CD4-positive, CD25-positive, alpha-beta regulatory T cell (primary cell): Measurements from ENCODE around the gene SMCO4. TPM values are rescaled to one million over a fixed set of nuclear protein-coding genes. Genes with fewer than 3 reads are reported as not detected.

Experiments used
- ATAC-seq, 2 donors: fragments of 150-1000 bp; cut with Tn5 transposase; one replicate each; pipeline ENCODE4 v1.10.0; 2021; ENCODE audit warnings: low read depth in 2 of 2, moderate number of reproducible peaks in 2 of 2, moderate library complexity in 1 of 2
- DNase-seq, 3 donors: peaks; one replicate each; pipeline versions ENCODE4 v3.0.0 to v3.0.0-alpha.2; 2012 to 2022; ENCODE audit warnings: mixed read lengths in 1 of 3
- H3K27ac ChIP-seq: one replicate; pipeline ENCODE4 v1.7.0; 2013; ENCODE audit warnings: mild to moderate bottlenecking, low read length; ENCODE audit not compliant: insufficient read depth, poor library complexity, severe bottlenecking
- H3K27me3 ChIP-seq: one replicate; pipeline ENCODE4 v1.7.0; 2013; ENCODE audit warnings: low read length; ENCODE audit not compliant: control insufficient read depth, insufficient read depth
- H3K36me3 ChIP-seq: one replicate; pipeline ENCODE4 v1.7.0; 2013; ENCODE audit warnings: mild to moderate bottlenecking, low read length, moderate library complexity; ENCODE audit not compliant: control insufficient read depth, insufficient read depth
- H3K4me1 ChIP-seq: 2 replicates; pipeline ENCODE4 v1.7.0; 2013; ENCODE audit warnings: mild to moderate bottlenecking, low read length; ENCODE audit not compliant: insufficient read depth, control insufficient read depth, poor library complexity, severe bottlenecking
- H3K4me3 ChIP-seq: one replicate; pipeline ENCODE4 v1.7.0; 2013; ENCODE audit warnings: low read depth, mild to moderate bottlenecking, low read length, moderate library complexity
- H3K9me3 ChIP-seq, 2 experiments: 1 replicate in 1 of 2; 2 replicates in 1 of 2; pipeline ENCODE4 v1.7.0; 2013; ENCODE audit warnings: low read length in 2 of 2, mild to moderate bottlenecking in 1 of 2, moderate library complexity in 1 of 2; ENCODE audit not compliant: control insufficient read depth in 2 of 2
- H3K27ac Mint-ChIP-seq, 3 donors: one replicate each; pipeline ENCODE4 v1.8.0; 2020 to 2022; ENCODE audit warnings: mild to moderate bottlenecking in 3 of 3, mixed read lengths in 3 of 3, moderate library complexity in 2 of 3
- H3K27me3 Mint-ChIP-seq: one replicate; pipeline ENCODE4 v1.8.0; 2022; ENCODE audit warnings: mild to moderate bottlenecking, mixed read lengths
- H3K36me3 Mint-ChIP-seq: one replicate; pipeline ENCODE4 v1.8.0; 2020; ENCODE audit warnings: mixed read lengths
- H3K4me1 Mint-ChIP-seq, 4 donors: one replicate each; pipeline ENCODE4 v1.8.0; 2020 to 2022; ENCODE audit warnings: mixed read lengths in 4 of 4, mild to moderate bottlenecking in 1 of 4
- H3K4me3 Mint-ChIP-seq, 4 donors: one replicate each; pipeline ENCODE4 v1.8.0; 2020 to 2022; ENCODE audit warnings: mild to moderate bottlenecking in 4 of 4, mixed read lengths in 4 of 4, moderate library complexity in 3 of 4
- H3K9me3 Mint-ChIP-seq, 7 donors: one replicate each; pipeline ENCODE4 v1.8.0; 2020 to 2022; ENCODE audit warnings: mixed read lengths in 7 of 7, mild to moderate bottlenecking in 3 of 7, moderate library complexity in 2 of 7
- polyA plus RNA-seq, 4 donors: library from polyadenylated mRNA; unstranded; fragments of 300-500 nt; fragmentation: Illumina TruSeq; gene quantifications; one replicate each; pipeline ENCODE4 v1.2.3, GENCODE V29; 2021
- total RNA-seq: library from RNA; stranded (reverse); gene quantifications from one replicate; pipeline ENCODE4 v1.2.3, GENCODE V29; 2022

Gene SMCO4
- total and polyA plus RNA-seq, 5 donors from 2014 or later = 4.8 to 12.8 (median 5.0) TPM

DNA sequence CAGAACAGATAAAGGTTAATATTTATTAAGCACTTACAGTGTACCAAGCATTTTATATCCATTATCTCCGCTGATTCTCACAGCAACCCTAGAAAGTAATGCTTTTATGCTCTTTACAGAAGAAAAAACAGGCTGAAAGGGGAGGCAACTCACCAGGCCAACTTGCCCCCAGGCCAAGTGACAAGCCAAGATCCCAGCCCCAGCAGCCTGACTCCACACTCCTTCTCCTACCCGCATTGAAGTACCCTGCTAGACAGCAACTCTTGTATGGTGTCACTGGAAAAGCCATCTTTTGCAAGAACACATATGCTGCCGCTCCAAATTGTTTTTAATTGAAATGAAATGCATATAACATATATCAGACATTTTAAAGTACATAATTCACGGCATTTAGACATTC lies 25.6 kb downstream of the SMCO4 start:
- Mint-ChIP-seq H3K27me3 (peaks cover 5% of the 10 kb centered on the region), H3K4me1 (peaks cover 0 to 10% (median 0%) of the 10 kb centered on the region in 4 donors)
- ATAC-seq = no peak

DNA sequence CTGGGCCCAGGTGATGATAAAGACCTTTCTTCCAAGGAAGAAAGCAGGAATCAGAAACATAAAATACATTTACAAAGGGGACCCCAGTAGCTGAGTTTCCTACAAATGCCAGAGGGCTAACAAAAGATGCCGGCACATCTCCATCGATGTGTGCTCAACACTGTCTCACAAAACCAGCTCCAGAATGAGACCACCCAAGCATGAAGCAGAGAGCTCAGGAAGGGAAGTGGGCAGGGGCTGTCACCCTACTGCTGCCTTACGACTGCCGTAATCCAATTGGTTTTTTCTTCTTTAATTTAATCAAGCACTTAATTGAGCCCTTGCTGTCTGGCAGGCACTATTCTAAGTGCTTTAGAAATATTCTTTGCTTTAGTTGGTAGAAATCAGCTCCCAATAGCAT lies 26.1 kb downstream of the SMCO4 start:
- DNase-seq = no peak
- H3K36me3 Mint-ChIP-seq = no peaks in the 10 kb centered on the region
- Histone ChIP-seq H3K27ac (no peak overlapping the region), H3K27me3 (no peaks in the 10 kb centered on the region), H3K9me3 (no peaks in the 10 kb centered on the region), H3K4me1 (no peaks in the 10 kb centered on the region), H3K4me3 (no peak overlapping the region), H3K36me3 (no peaks in the 10 kb centered on the region)
- no peaks in the 10 kb centered on the region for H3K9me3 Mint-ChIP-seq
- H3K27me3 Mint-ChIP-seq = peaks cover 5% of the 10 kb centered on the region
- no peak overlapping the region for H3K27ac Mint-ChIP-seq
- no peak for ATAC-seq
- peaks cover 0 to 12% (median 0%) of the 10 kb centered on the region in 4 donors for H3K4me1 Mint-ChIP-seq
- no peak overlapping the region for H3K4me3 Mint-ChIP-seq

More for the DNA sequence above, 25.6 kb downstream of the SMCO4 start:
- Mint-ChIP-seq H3K4me3 (no peak overlapping the region), H3K27ac (no peak overlapping the region), H3K9me3 (no peaks in the 10 kb centered on the region), H3K36me3 (no peaks in the 10 kb centered on the region)
- Histone ChIP-seq H3K4me3 (no peak overlapping the region), H3K36me3 (no peaks in the 10 kb centered on the region), H3K4me1 (no peaks in the 10 kb centered on the region), H3K9me3 (no peaks in the 10 kb centered on the region), H3K27me3 (no peaks in the 10 kb centered on the region), H3K27ac (no peak overlapping the region)
- no peak for DNase-seq

DNA sequence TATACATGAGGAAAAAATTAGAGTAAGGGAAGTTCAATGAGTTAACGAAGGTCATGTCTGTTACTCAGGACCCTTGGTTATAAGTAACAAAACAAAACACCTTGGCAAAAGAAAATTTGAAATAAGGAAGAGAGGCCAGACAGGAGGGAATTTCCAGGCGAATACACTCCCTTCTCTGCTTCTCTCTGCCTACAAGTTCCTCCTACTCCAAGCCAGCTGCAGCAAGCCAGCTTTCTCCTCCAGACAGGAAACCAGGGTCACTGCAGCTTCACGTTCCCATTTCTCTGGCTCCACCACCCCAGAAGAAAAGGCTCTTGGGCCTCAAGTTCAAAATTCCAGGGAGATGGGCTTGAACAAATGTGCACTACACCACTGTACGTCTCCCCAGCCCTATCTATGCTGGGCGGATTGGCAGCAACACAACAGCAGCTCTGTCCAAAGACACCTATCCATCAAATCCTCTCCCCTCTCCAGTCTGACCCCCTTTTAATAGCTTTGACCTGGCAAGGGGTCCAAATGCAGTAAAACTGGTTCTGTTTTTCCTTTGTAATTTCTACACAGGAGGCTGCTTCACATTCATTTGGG lies 27.7 kb downstream of the SMCO4 start:
- Histone ChIP-seq H3K4me1 (no peaks in the 10 kb centered on the region), H3K9me3 (no peaks in the 10 kb centered on the region), H3K4me3 (no peak overlapping the region), H3K27ac (no peak overlapping the region), H3K36me3 (no peaks in the 10 kb centered on the region), H3K27me3 (no peaks in the 10 kb centered on the region)
- H3K4me1 Mint-ChIP-seq = peaks cover 0 to 7% (median 0%) of the 10 kb centered on the region in 4 donors
- DNase-seq (no peak), ATAC-seq (no peak)
- peaks cover 5% of the 10 kb centered on the region for H3K27me3 Mint-ChIP-seq
- H3K36me3 Mint-ChIP-seq = no peaks in the 10 kb centered on the region
- H3K9me3 Mint-ChIP-seq = no peaks in the 10 kb centered on the region
- H3K4me3 Mint-ChIP-seq = no peak overlapping the region
- H3K27ac Mint-ChIP-seq = no peak overlapping the region

DNA sequence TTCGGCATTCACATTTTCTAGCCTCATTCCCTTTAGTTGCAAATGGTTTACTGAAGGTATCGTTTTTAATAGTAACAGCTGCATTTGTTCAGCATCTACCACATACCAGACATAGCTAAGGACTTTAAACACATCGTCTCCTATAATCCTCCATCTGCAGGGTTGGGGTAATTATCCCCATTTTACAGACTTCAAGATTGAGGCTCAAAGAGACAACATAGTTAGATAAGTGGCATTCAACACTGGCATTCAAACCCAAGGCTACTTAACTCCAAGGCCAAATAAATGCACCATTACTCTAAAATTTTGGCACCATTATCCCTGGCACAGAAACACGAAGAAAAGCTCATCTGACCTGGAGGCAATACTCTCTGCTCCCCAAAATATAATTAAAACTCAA lies 28.5 kb downstream of the SMCO4 start:
- no peaks in the 10 kb centered on the region for H3K27me3 ChIP-seq
- H3K27ac Mint-ChIP-seq = no peak overlapping the region
- no peaks in the 10 kb centered on the region for H3K9me3 Mint-ChIP-seq
- H3K4me1 Mint-ChIP-seq = peaks cover 0 to 6% (median 0%) of the 10 kb centered on the region in 4 donors
- peaks cover 2% of the 10 kb centered on the region for H3K27me3 Mint-ChIP-seq
- H3K27ac ChIP-seq = no peak overlapping the region
- no peak overlapping the region for H3K4me3 Mint-ChIP-seq
- no peak for DNase-seq
- ATAC-seq = no peak
- H3K4me1 ChIP-seq = no peaks in the 10 kb centered on the region
- H3K9me3 ChIP-seq = no peaks in the 10 kb centered on the region
- H3K4me3 ChIP-seq = no peak overlapping the region
- H3K36me3 Mint-ChIP-seq = no peaks in the 10 kb centered on the region
- no peaks in the 10 kb centered on the region for H3K36me3 ChIP-seq

DNA sequence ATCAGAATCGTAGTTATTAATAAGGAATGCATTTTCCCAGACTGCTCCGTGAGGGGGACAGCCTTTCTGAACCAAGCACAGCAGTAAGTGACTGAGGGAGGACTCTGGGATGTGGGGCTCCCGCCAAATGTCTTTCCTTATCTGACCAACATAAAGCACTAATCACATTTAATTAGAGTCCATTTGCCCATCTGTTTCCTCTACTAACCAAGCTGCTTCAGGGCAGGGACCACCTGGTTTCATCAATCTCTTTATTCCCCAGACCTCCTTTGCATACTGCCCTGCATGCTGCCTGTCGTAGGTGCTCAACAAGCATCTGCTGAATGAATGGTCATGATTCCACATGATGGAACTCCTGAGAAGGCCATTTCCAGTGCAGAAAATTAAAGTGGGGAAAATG lies 29.4 kb downstream of the SMCO4 start:
- no peaks in the 10 kb centered on the region for H3K27me3 ChIP-seq
- no peaks in the 10 kb centered on the region for H3K9me3 ChIP-seq
- ATAC-seq = no peak
- no peaks in the 10 kb centered on the region for H3K4me1 ChIP-seq
- no peak overlapping the region for H3K4me3 ChIP-seq
- Mint-ChIP-seq H3K36me3 (no peaks in the 10 kb centered on the region), H3K9me3 (peaks cover 0 to under 1% (median 0%) of the 10 kb centered on the region in 7 donors), H3K27ac (no peak overlapping the region), H3K4me3 (no peak overlapping the region), H3K27me3 (no peaks in the 10 kb centered on the region), H3K4me1 (peaks cover 0 to 5% (median 0%) of the 10 kb centered on the region in 4 donors)
- H3K36me3 ChIP-seq = no peaks in the 10 kb centered on the region
- DNase-seq = no peak
- no peak overlapping the region for H3K27ac ChIP-seq

DNA sequence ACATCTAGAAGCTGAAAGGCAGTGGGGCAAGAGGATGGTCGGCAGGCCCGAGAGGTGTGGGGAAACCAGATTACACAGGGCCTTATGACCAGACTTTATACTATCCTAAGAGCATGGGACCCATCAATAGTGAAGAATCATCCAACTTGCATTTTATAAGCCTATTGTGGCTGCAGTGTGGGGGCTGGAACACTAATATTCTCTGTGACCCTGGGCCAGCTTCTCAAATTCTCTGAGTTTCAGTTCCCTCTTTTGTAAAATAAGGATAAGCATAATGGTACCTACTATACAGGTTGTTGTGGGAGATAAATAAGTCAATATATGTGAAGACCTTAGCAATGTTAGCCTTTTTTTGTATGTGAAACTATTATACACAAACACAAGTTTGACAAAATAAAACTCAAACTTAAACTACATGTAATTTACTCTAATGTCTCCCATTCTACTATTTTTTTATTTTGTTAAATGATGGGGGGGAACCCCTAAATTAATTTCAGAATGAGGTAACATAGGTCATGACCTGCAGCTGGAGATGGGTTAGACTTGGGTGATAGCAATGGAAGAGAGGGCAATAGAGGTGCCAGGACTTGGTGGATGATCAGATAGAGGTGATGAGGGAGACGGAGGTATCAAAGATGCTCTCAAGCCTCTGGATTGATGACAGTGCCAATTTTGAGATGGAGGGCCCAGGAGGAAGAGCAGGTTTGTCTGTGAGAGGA lies 30.1 kb downstream of the SMCO4 start:
- no peak for ATAC-seq
- Mint-ChIP-seq H3K36me3 (no peaks in the 10 kb centered on the region), H3K27ac (peak overlapping the region in 1 of 3 donors; percentile 68), H3K9me3 (peaks cover 0 to 7% (median 0%) of the 10 kb centered on the region in 7 donors), H3K4me3 (no peak overlapping the region), H3K27me3 (no peaks in the 10 kb centered on the region), H3K4me1 (peaks cover 0 to 5% (median 0%) of the 10 kb centered on the region in 4 donors)
- H3K36me3 ChIP-seq = no peaks in the 10 kb centered on the region
- H3K27me3 ChIP-seq = no peaks in the 10 kb centered on the region
- H3K4me1 ChIP-seq = no peaks in the 10 kb centered on the region
- H3K9me3 ChIP-seq = no peaks in the 10 kb centered on the region
- no peak overlapping the region for H3K4me3 ChIP-seq
- no peak overlapping the region for H3K27ac ChIP-seq
- DNase-seq = no peak

DNA sequence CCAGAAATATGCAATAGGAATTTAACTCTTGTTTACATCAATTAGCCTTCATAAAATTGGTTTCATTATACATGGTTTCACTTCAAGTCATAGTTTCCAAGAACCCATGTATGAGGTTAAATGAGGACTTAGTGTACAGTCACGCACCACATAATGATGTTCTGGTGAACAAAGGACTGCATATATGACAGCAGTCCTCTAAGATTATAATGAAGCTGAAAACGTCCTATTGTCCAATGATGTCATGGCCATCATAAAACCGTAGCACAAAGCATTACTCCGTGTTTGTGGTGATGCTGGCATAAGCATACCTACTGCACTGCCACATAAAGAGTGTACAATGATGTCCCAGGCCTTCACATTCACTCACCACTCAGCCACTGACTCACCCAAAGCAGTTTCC lies 31.1 kb downstream of the SMCO4 start:
- H3K4me1 ChIP-seq = no peaks in the 10 kb centered on the region
- Mint-ChIP-seq H3K4me3 (no peak overlapping the region), H3K36me3 (no peaks in the 10 kb centered on the region), H3K27me3 (no peaks in the 10 kb centered on the region), H3K4me1 (peaks cover 0 to 5% (median 0%) of the 10 kb centered on the region in 4 donors), H3K9me3 (peaks cover 0 to 7% (median 0%) of the 10 kb centered on the region in 7 donors), H3K27ac (no peak overlapping the region)
- H3K4me3 ChIP-seq = no peak overlapping the region
- ATAC-seq (no peak), DNase-seq (peak in 1 of 3 donors; percentile 81)
- H3K36me3 ChIP-seq = no peaks in the 10 kb centered on the region
- no peaks in the 10 kb centered on the region for H3K9me3 ChIP-seq
- H3K27me3 ChIP-seq = no peaks in the 10 kb centered on the region
- no peak overlapping the region for H3K27ac ChIP-seq
